ENCODE data around the gene RAB25. TPM values are rescaled to one million over a fixed set of nuclear protein-coding genes. Genes with fewer than 3 reads are reported as not detected.

RAB25 gene
- total and polyA plus RNA-seq, 2 of the 13 experiments (the other 11 are each of a cell fraction or from before 2014, with no cell fraction given), result 0.20 to 0.22 TPM

- TF ChIP-seq AHR (CRISPR knock-in tag; IDR thresholded peaks at IDR 0.05), result peak; percentile 95
- no peak for TF ChIP-seq ZFP41 (CRISPR knock-in tag; IDR thresholded peaks at IDR 0.05; ENCODE audit: borderline replicate concordance)
- peak; percentile 85; the same call in 1 of the 2 replicates for TF ChIP-seq KDM4B (CRISPR knock-in tag; IDR thresholded peaks at IDR 0.05)
- no peak for TF ChIP-seq SCMH1 (CRISPR knock-in tag; IDR thresholded peaks at IDR 0.05; ENCODE audit: borderline replicate concordance)
- TF ChIP-seq SIX4 (CRISPR knock-in tag; IDR thresholded peaks at IDR 0.05), result peak; percentile 56; the same call in 1 of the 2 replicates
- no peak; the same call in 1 of the 2 replicates for TF ChIP-seq ZNF460 (CRISPR knock-in tag; IDR thresholded peaks at IDR 0.05; ENCODE audit: borderline replicate concordance)
- TF ChIP-seq MZF1 (CRISPR knock-in tag; IDR thresholded peaks at IDR 0.05; ENCODE audit: borderline replicate concordance), result peak; percentile 23; the same call in 1 of the 2 replicates
- TF ChIP-seq SNRNP70 (IDR thresholded peaks at IDR 0.05; ENCODE audit: low read depth, low read length), result no peak
- TF ChIP-seq, protein P1, sequence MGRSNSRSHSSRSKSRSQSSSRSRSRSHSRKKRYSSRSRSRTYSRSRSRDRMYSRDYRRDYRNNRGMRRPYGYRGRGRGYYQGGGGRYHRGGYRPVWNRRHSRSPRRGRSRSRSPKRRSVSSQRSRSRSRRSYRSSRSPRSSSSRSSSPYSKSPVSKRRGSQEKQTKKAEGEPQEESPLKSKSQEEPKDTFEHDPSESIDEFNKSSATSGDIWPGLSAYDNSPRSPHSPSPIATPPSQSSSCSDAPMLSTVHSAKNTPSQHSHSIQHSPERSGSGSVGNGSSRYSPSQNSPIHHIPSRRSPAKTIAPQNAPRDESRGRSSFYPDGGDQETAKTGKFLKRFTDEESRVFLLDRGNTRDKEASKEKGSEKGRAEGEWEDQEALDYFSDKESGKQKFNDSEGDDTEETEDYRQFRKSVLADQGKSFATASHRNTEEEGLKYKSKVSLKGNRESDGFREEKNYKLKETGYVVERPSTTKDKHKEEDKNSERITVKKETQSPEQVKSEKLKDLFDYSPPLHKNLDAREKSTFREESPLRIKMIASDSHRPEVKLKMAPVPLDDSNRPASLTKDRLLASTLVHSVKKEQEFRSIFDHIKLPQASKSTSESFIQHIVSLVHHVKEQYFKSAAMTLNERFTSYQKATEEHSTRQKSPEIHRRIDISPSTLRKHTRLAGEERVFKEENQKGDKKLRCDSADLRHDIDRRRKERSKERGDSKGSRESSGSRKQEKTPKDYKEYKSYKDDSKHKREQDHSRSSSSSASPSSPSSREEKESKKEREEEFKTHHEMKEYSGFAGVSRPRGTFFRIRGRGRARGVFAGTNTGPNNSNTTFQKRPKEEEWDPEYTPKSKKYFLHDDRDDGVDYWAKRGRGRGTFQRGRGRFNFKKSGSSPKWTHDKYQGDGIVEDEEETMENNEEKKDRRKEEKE (IDR thresholded peaks at IDR 0.05), result no peak
- peak; percentile 83; the same call in 1 of the 2 replicates for TF ChIP-seq ZNF747 (CRISPR knock-in tag; IDR thresholded peaks at IDR 0.05; ENCODE audit: borderline replicate concordance)
- TF ChIP-seq TRAFD1 (CRISPR knock-in tag; IDR thresholded peaks at IDR 0.05; ENCODE audit: borderline replicate concordance), result no peak
- no peak for TF ChIP-seq GFI1 (CRISPR knock-in tag; IDR thresholded peaks at IDR 0.05; ENCODE audit: borderline replicate concordance)
- no peak for TF ChIP-seq ZNF256 (CRISPR knock-in tag; conservative IDR thresholded peaks at IDR 0.05)
- TF ChIP-seq ZMYM2 (CRISPR knock-in tag; IDR thresholded peaks at IDR 0.05), result no peak
- TF ChIP-seq, protein P2, sequence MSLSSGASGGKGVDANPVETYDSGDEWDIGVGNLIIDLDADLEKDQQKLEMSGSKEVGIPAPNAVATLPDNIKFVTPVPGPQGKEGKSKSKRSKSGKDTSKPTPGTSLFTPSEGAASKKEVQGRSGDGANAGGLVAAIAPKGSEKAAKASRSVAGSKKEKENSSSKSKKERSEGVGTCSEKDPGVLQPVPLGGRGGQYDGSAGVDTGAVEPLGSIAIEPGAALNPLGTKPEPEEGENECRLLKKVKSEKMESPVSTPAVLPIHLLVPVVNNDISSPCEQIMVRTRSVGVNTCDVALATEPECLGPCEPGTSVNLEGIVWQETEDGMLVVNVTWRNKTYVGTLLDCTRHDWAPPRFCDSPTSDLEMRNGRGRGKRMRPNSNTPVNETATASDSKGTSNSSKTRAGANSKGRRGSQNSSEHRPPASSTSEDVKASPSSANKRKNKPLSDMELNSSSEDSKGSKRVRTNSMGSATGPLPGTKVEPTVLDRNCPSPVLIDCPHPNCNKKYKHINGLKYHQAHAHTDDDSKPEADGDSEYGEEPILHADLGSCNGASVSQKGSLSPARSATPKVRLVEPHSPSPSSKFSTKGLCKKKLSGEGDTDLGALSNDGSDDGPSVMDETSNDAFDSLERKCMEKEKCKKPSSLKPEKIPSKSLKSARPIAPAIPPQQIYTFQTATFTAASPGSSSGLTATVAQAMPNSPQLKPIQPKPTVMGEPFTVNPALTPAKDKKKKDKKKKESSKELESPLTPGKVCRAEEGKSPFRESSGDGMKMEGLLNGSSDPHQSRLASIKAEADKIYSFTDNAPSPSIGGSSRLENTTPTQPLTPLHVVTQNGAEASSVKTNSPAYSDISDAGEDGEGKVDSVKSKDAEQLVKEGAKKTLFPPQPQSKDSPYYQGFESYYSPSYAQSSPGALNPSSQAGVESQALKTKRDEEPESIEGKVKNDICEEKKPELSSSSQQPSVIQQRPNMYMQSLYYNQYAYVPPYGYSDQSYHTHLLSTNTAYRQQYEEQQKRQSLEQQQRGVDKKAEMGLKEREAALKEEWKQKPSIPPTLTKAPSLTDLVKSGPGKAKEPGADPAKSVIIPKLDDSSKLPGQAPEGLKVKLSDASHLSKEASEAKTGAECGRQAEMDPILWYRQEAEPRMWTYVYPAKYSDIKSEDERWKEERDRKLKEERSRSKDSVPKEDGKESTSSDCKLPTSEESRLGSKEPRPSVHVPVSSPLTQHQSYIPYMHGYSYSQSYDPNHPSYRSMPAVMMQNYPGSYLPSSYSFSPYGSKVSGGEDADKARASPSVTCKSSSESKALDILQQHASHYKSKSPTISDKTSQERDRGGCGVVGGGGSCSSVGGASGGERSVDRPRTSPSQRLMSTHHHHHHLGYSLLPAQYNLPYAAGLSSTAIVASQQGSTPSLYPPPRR (CRISPR knock-in tag; IDR thresholded peaks at IDR 0.05; ENCODE audit: borderline replicate concordance), result peak; percentile 70; the same call in 1 of the 2 replicates
- TF ChIP-seq ZNF678 (CRISPR knock-in tag; IDR thresholded peaks at IDR 0.05), result peak; percentile 53; the same call in 1 of the 2 replicates
- TF ChIP-seq ZBTB38 (CRISPR knock-in tag; IDR thresholded peaks at IDR 0.05), result 0 out of 2 replicates have a peak, but pooled peaks have one; percentile 15
These were observed 6.3 kb upstream of the RAB25 start, which contains the start of gene LAMTOR2 (continued) for GRCh38 chr1:156054500-156055280.
